Fibroblast of pulmonary artery (primary cell): ENCODE data around the gene PDAP1.
"Not testable (repeated sequence)": the region's sequence is repeated elsewhere in the genome, so short reads cannot be mapped to it uniquely, and the experiment has no call there.

Source experiments
- DNase-seq: peaks from one replicate; pipeline ENCODE4 v3.0.0-alpha.2; 2010; ENCODE audit warnings: low read depth
- H3K4me3 ChIP-seq: replicated peaks from 2 replicates; pipeline ENCODE4 v1.5.1; 2011; ENCODE audit warnings: low read depth, mild to moderate bottlenecking, control low read depth, low read length, moderate library complexity
- CTCF ChIP-seq: IDR thresholded peaks from 2 replicates; pipeline ENCODE4 v1.5.1; 2011; ENCODE audit warnings: mild to moderate bottlenecking, control low read depth, low read length, inconsistent platforms; ENCODE audit errors: missing control alignments

Gene PDAP1

GRCh38 chr7:99383791-99384370, 24.5 kb downstream of the PDAP1 start:
- no peak overlapping the region for H3K4me3 ChIP-seq
- DNase-seq = no peak
- TF ChIP-seq CTCF = no peak

- H3K4me3 ChIP-seq = no peak overlapping the region
- no peak for TF ChIP-seq CTCF
- no peak for DNase-seq
Measured at GRCh38 chr7:99383203-99383602, 25.2 kb downstream of the PDAP1 start.

GRCh38 chr7:99381664-99382075, 26.7 kb downstream of the PDAP1 start:
- no peak overlapping the region for H3K4me3 ChIP-seq
- TF ChIP-seq CTCF = no peak
- no peak for DNase-seq

- TF ChIP-seq CTCF = no peak
- H3K4me3 ChIP-seq = no peak overlapping the region
- DNase-seq = peak; percentile 64
Measured at GRCh38 chr7:99380823-99381663, 27.4 kb downstream of the PDAP1 start.

- peak; percentile 73 for DNase-seq
- H3K4me3 ChIP-seq = peak overlapping the region; percentile 36
Measured at GRCh38 chr7:99380032-99380822, 28.2 kb downstream of the PDAP1 start.

GRCh38 chr7:99379693-99380031, 28.7 kb downstream of the PDAP1 start:
- peak overlapping the region; percentile 36 for H3K4me3 ChIP-seq
- not testable (repeated sequence) for DNase-seq

More at GRCh38 chr7:99380032-99380822, 28.2 kb downstream of the PDAP1 start:
- no peak for TF ChIP-seq CTCF

- peak; percentile 96 for DNase-seq
- peak overlapping the region; percentile 36 for H3K4me3 ChIP-seq
- TF ChIP-seq CTCF = no peak
Measured at GRCh38 chr7:99379043-99379577, 29.3 kb downstream of the PDAP1 start.
